ENCODE measurements around the gene ARID1B.

DNA sequence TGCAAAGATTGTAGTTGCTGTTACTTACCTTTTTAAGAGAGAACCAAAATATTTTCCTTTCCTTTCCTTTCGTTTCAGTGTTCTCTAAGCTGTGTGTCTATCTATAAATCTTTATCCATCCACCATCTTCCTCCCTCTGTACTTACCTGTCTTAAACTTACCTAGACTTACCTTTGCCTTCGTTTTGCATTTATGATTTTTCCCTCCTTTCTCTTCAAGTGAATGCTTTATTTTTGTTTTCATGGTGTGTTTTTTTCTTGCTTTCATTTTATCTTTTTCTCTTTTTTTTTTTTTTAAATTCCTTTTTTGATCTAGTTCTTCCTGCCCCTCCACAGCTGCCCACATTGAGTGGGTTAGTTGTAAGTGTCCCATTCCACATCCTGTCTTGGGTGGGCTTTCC lies 26.2 kb downstream of the ARID1B start:
- TF ChIP-seq CTCF (IDR thresholded peaks at IDR 0.05) (no peak), TCF7L2 (IDR thresholded peaks at IDR 0.05; ENCODE audit: low read depth, low read length) (no peak), REST (IDR thresholded peaks at IDR 0.05; ENCODE audit: insufficient read depth in 1 of 2, low read depth in 2 of 2, low read length in 1 of 2) (no peak)
